ENCODE results near the gene TCF23.

- no peak for TF ChIP-seq CTCF (IDR thresholded peaks at IDR 0.05 in 8 of 11, conservative IDR thresholded peaks at IDR 0.05 in 3 of 11)
- no peak for TF ChIP-seq POLR2A (IDR thresholded peaks at IDR 0.05)
- peak in 1 of 3 donors; percentile 72 for TF ChIP-seq POLR2AphosphoS5 (IDR thresholded peaks at IDR 0.05)
Measured at GRCh38 chr2:27185331-27186026, 36.7 kb downstream of the TCF23 start.
